AG10803 (cell line): Measurements from ENCODE around the gene SNAPC4.

ENCODE experiments used
- DNase-seq: peaks from one replicate; pipeline ENCODE4 v3.0.0; 2010; ENCODE audit warnings: low read depth
- H3K4me3 ChIP-seq: 2 replicates; pipeline ENCODE4 v1.5.1; 2011; ENCODE audit warnings: mild to moderate bottlenecking, low read length, control low read depth
- TF ChIP-seq, protein P1 (sequence below): conservative IDR thresholded peaks from 2 replicates; pipeline ENCODE4 v1.5.1; 2011; ENCODE audit warnings: mild to moderate bottlenecking, low read length, control low read depth, inconsistent platforms

The SNAPC4 gene

DNA sequence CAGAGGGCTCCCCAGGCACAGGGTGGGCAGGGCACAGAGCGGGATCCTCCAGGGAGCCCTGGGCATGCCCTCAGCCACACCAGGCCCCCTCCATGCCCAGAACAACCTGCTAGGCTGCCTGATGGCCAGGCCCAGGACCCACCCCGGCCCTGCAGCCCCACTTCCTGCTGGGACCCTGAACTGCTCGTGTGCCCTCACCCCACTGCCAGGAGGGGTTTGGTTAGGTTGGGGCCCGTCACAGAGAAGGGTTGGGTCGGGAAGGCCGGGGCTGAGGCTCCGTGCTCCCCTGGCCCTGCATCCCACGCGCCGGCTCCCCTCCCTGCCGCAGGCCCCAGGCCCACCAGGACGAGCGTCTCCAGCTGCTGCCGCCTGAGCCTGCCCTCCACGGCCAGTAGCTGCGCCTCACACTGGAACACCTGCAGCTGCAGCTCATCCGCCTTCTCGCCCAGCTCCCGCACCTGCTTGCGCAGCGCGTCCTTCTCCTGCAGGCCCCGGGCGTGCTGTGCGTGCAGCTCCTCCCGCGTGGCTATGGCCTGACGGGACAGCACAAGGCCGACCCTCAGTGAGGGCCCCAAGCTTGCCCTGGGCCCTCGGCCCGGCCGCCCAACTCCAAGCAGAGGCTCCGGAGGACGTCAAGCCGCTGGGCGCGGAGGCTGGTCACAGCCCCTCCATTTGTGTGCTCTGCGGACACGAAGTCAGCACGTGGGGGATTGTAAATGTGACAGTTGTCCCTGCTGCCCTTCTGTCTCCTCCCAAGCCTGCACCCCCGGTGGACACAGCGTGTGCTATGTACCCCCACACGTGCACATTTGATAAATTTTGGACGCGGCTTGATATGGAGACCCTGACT is 32.4 kb downstream of the SNAPC4 start:
- TF ChIP-seq, protein P1, sequence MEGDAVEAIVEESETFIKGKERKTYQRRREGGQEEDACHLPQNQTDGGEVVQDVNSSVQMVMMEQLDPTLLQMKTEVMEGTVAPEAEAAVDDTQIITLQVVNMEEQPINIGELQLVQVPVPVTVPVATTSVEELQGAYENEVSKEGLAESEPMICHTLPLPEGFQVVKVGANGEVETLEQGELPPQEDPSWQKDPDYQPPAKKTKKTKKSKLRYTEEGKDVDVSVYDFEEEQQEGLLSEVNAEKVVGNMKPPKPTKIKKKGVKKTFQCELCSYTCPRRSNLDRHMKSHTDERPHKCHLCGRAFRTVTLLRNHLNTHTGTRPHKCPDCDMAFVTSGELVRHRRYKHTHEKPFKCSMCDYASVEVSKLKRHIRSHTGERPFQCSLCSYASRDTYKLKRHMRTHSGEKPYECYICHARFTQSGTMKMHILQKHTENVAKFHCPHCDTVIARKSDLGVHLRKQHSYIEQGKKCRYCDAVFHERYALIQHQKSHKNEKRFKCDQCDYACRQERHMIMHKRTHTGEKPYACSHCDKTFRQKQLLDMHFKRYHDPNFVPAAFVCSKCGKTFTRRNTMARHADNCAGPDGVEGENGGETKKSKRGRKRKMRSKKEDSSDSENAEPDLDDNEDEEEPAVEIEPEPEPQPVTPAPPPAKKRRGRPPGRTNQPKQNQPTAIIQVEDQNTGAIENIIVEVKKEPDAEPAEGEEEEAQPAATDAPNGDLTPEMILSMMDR: no peak
- DNase-seq: no peak
- H3K4me3 ChIP-seq: no peak overlapping the region

- TF ChIP-seq, protein P1: no peak
- no peak for DNase-seq
Measured at GRCh38 chr9:136366826-136367225, 33.1 kb downstream of the SNAPC4 start.

GRCh38 chr9:136365775-136366222 is 34.2 kb downstream of the SNAPC4 start:
- H3K4me3 ChIP-seq: no peak overlapping the region
- no peak for DNase-seq
- TF ChIP-seq, protein P1: no peak

More at GRCh38 chr9:136366826-136367225, 33.1 kb downstream of the SNAPC4 start:
- no peak overlapping the region for H3K4me3 ChIP-seq

DNA sequence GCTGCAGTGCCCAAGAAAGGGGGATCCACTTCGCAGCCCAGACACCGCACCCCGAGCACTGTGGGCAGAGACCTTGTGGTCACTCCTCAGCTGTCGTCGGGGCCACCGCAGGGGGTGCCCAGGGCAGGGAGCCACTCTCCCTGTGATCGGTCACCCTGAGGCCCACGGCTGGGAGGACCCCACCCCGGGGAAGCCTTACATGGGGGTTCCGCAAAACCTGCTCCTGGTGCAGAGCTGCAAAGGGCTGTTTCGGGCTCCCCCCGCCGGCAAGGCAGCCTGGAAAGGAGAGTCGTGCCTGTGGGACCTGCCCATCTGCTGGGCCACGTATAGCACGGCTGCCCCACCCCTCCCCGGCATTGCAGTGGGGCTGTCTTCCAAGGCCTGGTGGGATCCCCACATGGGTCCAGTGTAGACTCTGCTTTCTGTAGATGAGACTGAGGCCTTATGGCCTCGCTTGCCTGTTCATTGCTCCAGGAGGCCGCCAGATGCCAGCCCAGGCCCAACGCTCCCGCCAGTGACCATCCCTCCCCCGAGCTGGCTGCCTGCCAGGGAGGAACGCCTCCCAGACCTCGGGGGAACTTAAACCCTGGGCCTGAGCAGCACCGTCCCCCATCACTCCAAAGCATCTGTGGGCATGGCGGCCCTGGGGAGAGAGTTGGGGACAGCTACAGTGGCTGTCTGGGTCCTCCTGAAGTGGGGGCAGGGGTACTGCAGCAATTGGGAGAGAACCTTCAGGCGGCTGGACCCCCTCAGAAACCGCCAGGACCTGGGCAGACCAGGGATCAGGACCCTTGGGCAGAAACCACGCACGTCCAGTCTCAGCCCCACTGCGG is 34.8 kb downstream of the SNAPC4 start:
- no peak overlapping the region for H3K4me3 ChIP-seq
- peak; percentile 15 for DNase-seq
- TF ChIP-seq, protein P1: no peak

DNA sequence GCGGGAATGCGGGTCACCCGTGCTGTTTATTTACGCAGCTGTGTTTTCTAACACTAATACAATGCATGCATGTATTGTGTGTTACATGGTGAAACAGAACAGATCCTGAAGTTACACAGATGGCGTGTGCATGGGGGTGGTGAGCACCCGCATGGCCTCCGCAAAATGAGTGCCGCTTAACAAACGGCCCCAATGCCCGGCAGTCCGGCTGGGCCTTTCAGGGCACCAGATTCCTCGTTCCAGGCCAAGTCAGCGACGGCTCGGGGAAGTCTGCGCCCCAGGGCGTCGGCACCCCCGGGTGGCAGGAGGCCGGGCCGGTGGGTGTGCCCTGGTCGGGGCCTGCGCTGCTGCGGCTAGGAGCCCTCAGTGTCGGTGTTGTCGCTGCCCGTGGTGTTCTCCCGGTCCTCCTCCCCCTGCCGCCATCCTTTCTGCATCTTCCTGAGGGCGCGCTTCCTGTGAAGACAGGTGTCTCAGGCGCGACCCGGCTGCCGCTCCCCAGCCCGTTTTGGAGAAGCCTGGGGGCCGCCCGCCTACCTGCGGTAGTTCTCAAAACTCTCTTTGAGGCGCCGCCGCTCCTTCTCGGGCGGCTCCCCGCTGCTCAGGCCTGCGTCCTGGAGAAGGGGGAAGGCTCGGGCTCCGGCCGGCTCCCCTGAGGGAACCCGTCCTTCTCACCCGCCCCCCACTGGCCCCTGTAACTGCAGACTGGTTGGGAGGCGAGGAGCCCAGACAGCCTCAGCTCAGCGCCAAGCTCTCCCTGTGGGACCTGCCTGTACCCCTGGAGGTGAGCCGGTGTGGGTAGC is 35.8 kb downstream of the SNAPC4 start:
- TF ChIP-seq, protein P1: no peak
- H3K4me3 ChIP-seq: peak overlapping the region; percentile 24
- no peak for DNase-seq

GRCh38 chr9:136363106-136363948 is 36.6 kb downstream of the SNAPC4 start, which contains the start of gene DNLZ:
DNLZ (minus strand) TSS chr9:136363744; CDS start chr9:136363714, 30 bp downstream.
- TF ChIP-seq, protein P1: peak; percentile 58
- peak within 1 kb of the TSS; percentile 70 for H3K4me3 ChIP-seq
- DNase-seq: peak; percentile 93
